CD4-positive, alpha-beta T cell treated with Interleukin-4 for 1 hour (primary cell): ENCODE data around the gene ITGB8.
"Not testable (repeated sequence)": the region's sequence is repeated elsewhere in the genome, so short reads cannot be mapped to it uniquely, and the experiment has no call there.

Experiments
- DNase-seq, 2 donors: peaks; one replicate each; pipeline ENCODE4 v3.0.0-alpha.2; 2020 to 2022

The ITGB8 gene

DNA sequence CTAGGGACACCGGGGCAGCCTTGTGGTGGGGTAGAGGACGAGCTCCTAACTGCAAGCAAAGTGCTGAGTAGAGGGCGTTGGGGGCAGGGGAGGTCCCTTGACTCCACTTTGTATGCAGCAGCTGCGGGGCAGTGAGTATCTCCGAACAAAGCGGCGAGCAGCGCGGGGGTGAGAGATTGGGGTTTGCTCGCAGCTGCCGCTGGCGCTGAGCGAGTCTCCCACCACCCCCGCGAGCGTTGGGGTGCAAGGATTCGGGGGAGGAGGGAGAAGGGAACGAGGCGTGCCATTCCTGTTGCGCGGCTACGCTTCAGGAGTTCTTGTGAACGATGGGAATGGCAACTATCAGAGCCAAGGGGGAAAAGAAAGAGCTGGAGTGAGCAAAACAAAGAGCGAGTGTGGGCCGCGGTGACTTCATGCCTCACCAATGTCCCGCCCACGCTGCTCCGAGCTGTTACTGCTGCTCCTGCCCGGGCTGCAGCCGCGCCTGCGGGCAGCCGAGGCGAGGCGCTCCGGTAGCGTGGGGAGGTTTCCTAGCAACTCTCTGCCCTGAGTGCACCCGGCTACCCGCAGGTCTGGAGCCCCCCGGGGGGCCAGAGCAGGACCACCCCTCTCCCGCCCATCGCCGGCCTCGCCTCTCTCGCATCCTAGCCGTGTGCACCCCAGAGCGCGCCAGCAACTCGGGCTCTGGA is at the start of gene ITGB8:
Gene ITGB8, plus strand, starts transcription at position 662 of the 689 bp plus-strand sequence. CDS start 907 bp downstream, outside the sequence.
- peak in 1 of 2 donors; percentile 38 for DNase-seq

DNA sequence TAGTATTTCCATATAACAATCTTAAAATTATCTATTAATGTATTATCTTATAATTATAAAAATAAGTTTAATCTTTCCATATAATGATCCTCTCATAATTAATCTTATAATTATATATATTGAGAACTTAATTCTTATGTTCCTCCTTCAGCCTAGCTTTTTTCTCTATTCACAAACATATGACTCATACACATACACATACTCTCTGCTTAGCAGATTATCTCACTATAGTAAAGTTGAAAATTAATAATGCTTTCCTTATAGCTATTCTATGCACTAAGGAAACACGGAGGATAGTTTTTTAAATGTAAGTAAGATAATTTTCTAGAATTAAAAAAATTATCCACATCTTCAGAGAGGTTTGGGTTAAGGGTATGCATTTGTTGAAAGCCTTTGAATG is 47.7 kb upstream of the ITGB8 start:
- no peak for DNase-seq

DNA sequence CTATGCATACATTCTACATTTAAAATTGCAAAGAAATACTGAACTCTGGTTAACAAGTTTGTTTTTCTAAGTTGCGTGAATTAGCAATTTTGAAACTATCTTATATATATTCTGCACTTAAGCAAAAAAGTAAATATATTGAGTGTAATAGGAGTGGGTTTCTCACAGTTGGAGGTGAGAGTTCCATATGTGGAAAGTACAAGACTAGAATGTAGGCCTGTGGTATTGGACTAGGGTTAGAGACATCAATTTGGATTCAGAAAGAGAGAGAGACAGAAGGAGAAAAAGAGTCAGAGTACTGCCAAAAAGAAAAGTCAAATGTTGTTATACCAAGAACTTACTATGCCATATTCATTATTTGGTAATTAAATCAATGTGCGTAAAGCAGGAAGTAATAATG is 47.3 kb upstream of the ITGB8 start:
- no peak for DNase-seq

DNA sequence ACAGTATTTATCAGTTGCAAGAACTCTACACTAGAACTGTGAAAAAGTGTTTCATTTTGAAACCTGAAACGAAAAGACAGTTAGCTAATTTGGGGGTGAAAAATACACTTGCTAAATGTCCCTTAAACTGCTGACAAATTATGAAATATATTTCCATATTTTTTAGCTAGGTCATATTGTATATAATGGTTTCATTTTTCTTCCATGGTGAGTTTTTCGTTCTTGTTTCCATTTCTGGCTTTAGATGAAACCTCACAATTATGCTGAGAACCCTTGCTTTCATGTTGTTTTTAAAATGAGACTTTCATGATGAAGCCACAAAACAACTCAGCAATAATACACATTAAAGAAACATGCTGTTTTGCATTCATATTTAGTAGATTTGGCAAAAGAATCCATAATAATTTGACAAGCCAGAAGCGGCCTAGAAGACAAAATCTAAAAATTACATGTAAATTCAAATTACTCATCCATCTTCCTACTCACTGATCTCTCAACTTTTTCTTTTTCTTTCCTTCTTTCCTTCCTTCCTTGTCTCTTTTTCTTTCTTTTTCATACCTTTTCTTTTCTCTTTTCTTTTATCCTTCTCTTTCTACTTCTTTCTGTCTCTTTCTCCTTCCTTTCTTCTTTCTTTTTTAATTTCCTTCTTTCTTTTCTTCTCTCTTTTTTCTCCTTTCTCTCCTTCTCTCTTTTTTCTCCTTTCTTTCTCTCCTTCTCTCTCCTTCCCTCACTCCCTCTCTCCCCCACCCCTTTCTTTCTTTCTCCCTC is 46.5 kb upstream of the ITGB8 start:
- no peak for DNase-seq

DNA sequence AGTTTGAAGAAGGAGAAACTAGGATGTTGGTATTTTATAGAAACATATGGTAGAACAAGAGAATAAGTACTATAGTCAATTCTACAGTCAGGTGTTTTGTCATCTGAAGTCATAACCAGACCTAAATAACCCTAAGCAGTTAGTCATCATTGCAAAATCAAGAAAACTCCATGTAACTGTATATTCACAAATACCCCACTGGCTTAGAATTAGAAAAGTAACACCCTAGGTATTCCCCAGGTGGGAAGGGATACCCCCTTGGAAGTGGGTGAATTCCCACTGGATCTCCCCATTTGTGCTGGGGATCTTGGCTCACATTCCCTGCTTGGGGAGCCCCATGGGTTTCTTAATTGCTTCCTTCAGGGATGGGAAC is 45.9 kb upstream of the ITGB8 start:
- no peak for DNase-seq

DNA sequence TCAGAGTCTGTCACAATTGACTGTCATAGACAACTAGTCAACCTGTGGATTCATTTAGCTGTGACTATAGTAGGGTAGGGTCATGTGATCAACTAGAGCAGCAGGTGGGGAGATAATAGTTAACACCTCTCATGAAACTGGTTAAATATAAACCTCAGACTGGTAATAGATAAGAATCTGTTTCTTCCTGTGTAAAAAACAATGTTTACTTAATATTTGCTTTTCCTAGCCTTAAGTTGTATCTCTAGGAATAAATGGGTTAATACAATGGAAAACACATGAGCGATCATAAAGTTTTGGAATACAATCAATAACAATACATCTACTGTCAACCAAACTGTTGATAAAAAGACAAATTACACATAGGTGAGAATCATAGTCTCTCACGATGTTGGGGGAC is 43.4 kb upstream of the ITGB8 start:
- DNase-seq, result no peak

DNA sequence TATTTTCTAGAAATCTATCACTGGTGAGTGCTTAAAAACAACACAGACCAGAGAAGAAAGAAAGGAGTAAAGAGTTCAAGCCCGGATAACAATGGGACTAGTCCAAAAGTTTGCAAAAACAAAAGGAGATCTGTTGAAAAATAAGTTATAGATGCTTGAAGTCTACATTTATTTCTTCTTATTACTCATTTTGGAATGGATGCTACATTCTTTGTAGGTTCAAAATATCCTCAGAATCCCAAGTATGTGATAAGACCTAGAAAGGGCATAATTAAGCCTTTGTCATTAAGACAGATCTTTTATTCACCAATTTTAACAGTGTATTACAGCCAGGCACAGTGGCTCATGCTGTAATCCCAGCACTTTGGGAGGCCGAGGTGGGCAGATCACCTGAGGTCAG is 42.7 kb upstream of the ITGB8 start:
- no peak for DNase-seq

DNA sequence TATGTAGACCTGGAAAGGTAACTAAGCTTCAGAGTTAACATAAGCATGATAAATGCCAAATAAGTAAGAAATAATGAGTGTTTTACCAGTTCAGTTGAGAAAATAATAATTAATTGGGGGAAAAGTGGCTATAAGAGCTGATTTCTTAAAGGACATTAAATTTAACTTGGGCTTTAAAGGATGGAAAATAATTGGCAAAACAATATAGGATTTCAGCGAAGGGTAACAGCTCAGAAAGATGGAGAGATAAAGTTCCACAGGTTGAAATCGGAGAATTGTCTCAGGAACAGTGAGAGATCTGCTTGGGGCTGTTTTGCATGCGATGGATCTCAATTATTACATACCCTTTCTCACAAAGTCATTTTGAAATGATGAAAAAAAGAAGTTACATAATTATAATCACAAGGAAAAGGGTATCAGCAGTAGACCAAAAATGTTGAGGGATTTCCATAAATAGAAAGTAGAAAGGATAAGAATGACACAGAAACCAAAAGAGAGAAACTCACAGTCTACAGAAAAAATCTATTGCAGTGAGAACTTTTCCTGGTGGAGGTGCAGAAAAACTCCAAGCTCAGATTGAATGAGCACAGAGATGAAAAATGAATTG is 40.1 kb upstream of the ITGB8 start:
- no peak for DNase-seq

DNA sequence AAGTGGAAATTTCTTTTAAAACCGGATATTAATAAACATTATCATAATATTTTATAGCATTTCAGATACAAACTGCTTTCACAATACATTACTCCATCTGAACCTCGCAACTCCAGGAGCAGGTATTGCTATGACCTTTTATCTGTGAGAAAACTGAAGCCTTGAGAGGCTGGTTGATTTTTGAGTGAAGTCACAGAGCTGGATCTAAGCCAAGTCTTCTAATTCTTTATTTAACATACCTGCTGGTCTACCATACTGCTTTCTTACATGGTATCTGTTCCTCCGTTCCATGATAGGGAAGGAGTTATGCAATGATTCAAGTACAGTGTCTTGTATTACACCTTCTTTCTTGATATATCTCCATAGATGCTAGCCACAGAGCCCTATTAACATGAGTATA is 37.4 kb upstream of the ITGB8 start:
- no peak for DNase-seq

DNA sequence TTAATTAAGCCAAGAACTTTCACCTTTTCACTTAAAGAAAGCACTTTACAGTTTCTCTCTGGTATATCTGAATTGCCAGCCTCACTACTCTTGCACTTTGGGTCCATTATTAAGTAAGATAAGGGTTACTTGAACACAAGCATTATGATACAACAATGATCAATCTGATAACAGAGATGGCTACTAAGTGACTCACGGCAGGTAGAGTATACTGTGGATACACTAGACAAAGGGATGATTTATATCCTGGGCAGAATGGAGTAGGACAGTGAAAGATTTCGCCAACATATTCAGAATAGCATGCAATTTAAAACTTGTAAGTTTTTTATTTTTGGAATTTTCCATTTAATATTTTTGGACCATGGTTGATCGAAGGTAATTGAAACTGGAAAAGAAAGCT is 34.3 kb upstream of the ITGB8 start:
- no peak for DNase-seq

DNA sequence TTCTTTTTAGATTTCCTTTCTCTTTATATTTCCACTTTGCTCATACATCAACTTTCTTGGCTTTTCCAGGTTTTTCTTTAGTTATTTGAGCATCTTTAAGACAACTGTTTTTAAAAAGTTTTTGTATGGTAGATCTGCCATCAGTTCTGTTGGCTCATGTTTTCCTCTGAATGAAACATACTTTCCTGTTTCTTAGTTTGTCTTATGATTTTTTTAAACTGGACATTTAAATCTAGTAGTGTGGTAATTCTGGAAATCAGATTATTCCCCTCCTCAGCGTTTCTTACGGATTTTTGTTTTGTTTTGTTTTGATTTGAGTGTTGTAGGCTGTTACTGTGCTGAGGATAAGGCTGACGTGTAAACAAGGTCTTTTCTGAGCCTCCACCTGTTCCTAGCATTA is 33.8 kb upstream of the ITGB8 start:
- DNase-seq, result no peak

DNA sequence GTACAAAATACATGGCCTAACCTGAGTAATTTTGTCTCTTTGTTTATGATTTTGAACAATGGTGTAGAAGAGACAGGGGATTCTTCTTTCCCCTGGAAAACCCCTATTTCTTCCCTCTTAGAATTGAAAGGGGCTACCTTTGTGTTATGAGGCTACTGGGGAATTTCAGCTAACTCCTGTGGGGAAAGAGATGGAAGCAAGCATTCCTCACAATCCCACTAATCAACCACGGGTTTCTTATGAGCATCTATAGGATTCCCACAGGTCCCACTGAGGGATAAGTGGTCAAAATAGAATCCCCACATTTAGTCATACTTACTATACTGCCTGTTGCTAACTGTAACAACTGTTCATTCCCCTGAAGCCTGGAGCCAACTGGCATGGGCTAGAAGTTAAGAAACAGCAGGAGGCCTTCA is 32.2 kb upstream of the ITGB8 start:
- DNase-seq, result no peak

DNA sequence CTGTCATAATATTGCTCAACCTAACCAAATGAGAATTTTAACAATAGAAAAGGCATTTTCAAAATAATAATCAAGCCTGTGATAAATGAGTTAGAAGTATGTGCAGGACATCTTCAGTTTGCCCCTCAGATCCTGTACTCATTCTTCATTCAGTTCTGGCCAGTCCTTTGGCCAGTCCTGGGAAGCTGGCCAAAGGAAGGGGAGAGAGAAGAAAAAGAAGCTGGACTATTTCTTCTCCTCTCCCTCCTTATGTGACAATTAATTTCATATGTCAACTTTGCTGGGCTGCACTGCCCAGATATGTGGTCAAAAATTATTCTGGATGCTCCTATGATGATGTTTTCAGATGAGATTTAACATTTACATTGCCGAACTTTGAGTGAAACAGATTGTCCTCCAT is 31.6 kb upstream of the ITGB8 start:
- no peak for DNase-seq

DNA sequence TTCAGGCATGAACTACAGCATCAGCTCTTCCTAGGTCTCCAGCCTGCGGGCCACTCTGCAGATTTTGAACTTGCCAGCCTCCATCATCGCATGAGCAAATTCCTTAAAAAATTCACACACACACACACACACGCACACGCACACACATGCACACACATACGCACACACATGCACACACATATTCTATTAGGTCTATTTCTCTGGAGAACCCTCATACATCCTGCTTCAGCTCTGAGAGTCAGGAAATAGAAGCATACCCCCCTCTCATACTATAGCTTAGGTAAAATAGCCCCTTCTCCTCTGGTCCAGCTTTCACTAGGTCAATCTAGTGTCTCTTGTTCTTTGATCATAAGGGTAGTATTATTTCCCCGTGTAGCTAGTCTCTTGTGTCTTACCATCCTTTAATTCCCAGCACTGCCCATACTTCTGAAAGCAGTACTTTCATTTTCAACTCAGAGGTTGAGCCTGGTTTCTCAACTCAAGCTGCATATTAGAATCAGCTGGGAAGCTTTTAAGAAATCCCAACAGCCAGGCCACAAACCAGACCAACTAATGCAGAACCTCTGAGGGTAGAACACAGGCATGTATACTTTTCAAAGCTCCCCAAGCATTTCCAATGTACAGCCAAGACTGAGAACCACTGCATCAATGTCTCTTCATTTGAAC is 30.9 kb upstream of the ITGB8 start:
- no peak for DNase-seq

DNA sequence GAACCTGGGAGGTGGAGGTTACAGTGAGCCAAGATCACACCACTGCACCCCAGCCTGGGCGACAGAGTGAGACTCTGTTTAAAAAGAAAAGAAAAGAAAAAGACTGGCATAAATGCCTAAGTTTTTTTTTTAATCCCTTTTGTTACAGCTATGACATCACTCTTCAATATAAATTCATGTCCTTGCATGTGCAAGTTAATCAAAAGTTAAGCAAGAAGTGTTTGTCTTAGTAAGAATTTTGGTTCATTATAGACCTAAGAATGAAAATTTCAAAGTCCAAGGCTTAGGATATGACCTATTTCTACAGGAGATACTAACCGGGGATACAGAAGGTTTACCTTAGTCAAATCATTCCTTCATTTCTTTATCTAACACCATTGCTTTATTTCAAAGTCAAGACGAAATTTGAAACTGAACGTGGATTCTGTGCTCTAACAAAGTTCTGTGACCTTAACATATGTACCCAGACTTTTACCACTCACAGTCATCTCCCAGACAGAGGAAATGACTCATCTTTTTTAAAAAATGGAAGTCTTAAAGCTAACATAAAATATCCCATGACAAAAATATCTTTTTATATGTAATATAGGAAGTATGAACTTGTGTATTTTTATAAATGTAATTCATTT is 29.3 kb upstream of the ITGB8 start:
- DNase-seq, result no peak

DNA sequence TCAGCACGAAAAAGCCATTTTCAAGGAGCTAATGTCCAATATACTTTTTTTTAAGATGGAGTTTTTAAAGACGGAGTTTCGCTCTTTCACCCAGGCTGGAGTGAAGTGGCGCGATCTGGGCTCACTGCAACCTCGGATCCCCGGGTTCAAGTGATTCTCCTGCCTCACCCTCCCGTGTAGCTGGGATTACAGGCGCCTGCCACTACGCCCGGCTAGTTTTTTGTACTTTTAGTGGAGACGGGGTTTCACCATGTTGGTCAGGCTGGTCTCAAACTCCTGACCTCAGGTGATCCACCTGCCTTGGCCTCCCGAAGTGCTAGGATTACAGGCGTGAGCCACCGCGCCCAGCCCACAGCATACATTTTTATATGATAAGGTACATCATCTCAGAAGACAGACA is 28.4 kb upstream of the ITGB8 start:
- DNase-seq, result not testable (repeated sequence)

DNA sequence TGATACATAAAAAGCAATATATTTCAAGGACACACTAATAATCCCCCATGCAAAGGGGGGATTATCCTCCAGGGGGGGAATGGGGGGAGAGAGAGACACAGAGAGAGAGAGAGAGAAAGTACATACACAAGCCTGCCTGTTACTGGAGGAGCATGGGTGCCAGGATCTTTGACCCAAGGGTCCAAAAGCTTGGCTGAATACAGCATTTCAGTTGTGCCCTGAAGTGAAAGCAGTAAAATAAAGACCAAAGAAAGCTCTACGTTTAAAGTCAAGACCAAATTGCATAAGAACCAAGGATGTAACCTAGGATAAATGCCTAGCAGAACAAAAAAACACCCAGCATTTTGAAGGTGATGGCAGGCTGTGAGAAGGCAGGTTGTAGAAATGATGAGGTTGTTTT is 27.8 kb upstream of the ITGB8 start:
- no peak for DNase-seq

DNA sequence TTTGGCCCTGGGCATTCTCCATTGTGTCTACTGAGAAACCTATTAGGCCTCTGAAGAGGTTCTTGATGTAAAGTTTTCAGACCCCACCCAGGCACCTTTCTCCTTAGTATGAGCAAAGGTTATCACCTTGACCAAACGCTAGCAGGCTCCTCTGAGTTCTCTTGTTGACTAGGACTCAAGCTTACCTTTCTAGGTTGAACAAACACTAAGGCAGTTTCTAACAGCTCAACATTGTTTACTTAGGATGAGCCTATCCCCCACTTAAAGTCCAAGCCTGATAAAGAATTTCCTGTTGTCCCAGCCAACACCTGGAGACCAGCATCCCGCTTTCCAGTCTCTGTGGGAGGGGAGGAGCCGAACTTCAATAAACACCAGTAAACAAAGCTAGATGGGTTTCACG is 26.3 kb upstream of the ITGB8 start:
- DNase-seq, result no peak

DNA sequence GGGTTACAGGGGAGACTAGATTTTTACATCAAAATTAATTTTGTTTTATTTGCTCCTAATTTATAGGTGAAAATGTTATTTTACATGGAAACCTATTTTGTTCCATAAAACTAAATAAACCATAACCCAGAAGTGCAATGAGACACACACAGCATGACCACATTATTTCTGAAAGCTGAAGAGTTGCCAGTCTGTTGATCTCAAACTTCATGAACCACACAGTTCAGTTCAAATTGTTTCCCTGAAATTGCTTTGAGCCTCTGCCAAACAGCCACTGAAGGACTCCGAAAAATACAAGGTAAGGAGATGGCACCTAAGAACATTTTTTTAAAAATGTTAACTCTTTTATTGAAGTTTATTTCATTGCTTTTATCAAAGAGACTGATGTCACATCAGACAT is 25.0 kb upstream of the ITGB8 start:
- no peak for DNase-seq

DNA sequence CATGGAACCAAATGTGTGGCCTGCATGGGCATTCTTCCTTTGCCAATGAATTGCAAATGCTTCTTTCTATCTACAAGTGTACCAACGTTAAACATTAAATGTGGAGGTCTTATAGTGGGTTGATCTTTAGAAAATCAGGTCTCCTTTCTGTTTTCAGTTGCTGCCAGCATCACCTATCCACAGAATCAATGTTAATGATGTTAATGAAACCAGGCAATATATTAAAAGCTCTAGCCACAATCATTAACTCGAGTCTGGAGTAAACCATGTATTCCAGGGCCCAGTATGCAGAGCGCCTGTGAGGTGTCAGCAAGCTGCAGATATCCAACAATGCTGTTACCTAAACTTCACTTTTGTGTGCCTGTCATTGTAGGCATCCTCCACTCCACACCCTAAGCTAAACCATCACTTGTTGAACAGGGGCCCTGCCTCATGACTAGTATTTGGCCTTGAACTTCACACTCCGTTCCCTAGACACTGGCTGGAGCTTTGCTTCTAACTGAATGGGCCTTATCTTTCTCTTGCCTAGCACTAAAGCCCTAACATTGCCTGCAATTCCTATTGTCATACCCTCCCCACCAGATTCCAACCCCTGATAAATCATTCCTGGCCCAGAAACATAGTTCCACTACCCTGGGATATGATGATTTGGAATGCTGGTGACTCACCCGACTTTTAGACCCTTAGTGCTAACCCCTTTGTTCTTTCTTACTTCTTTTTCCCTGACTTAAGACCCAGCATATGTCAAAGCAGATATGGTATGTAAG is 24.3 kb upstream of the ITGB8 start:
- no peak for DNase-seq

DNA sequence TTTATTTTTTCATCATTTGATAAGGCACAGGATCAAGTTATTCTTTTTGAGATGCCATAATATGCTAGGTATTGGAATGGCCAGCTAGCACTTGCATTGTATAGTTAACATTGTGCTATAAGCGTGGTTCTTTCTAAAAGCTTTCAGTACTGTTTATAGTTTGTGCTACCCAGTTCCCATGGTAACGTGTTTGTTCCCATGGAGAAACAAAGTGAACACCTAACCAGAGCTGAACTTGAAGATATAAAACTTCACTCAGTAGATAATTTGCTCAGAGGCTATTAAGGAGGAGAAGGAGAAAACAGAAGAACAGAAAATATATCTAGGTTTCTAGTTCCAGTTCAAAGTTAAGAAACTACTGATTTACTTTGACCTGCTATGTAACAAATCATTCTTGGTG is 23.6 kb upstream of the ITGB8 start:
- no peak for DNase-seq

DNA sequence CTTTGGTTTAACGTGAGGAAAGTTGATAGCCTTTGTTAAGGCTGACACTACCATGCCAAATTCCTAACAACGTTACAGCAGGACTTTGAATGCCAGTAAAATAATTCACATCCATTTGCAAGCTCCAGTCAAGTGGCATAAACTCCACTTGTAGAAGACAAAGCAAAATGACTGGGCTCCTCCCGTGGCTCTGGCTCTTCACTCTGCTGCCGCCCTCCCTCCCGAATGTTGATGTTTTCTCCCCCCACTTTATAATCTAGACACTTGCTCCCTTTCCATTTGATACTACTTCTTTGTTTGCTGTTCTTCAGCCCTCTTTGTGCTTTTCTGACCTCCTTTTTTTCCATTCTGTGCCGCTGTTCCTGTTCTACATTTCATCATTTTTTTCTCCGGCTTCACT is 22.8 kb upstream of the ITGB8 start:
- no peak for DNase-seq

DNA sequence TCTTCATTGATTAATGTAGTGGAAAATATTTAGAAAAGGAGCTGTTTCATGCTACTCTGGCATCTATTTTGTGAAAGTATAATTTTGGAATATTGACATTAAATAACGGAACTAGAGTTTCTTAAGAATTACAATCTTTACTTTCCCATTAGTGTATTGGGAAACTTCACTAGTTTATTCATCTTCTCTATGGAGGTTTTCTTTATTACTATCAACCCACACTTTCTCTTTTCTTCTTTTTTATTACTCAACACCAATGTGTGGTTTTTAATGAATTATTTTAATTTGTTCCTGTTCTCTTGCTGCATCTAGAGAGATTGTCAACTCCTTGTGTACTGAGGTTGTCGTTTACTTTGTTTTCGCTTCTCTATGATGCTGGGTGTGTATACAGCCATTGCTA is 20.4 kb upstream of the ITGB8 start:
- no peak for DNase-seq
